H1 (cell line): ENCODE data around the gene SEZ6L. TPM values are rescaled to one million over a fixed set of nuclear protein-coding genes. Genes with fewer than 3 reads are reported as not detected.
A peak's percentile ranks its signal among the peaks of the same experiment; 100 is the strongest.

Source experiments
- CTCF ChIA-PET: fragments of 300-600 bp; sonication (Branson Sonifier 250); formaldehyde crosslinking; loops from one replicate; lab custom pipeline; 2021; ENCODE audit not compliant: partially characterized antibody; lab: Charles Lee
- POLR2A ChIA-PET: fragments of 300-600 bp; sonication (Branson Sonifier 250); formaldehyde crosslinking; loops from one replicate; lab custom pipeline; 2021; ENCODE audit warnings: inconsistent platforms; ENCODE audit not compliant: partially characterized antibody; lab: Charles Lee
- DNase-seq, 2 experiments: peaks; one replicate each; pipeline versions ENCODE4 v3.0.0 to v3.0.0-alpha.2; 2010 to 2022; ENCODE audit warnings: low spot score in 2 of 2, low read depth in 1 of 2, mixed read lengths in 1 of 2
- FAIRE-seq: peaks from 2 replicates; lab custom pipeline; 2011; peaks lifted over from hg19 to GRCh38; lab: Jason Lieb, UNC
- H2AFZ ChIP-seq: 2 replicates; pipeline ENCODE4 v1.8.1; 2012; ENCODE audit warnings: low read length, inconsistent platforms
- H2AK5ac ChIP-seq: 2 replicates; pipeline ENCODE4 v1.6.1; 2013; ENCODE audit warnings: low read depth, low read length
- H2BK120ac ChIP-seq: replicated peaks from 2 replicates; pipeline ENCODE3; 2013; ENCODE audit warnings: low read depth, low read length, inconsistent platforms
- H2BK12ac ChIP-seq: 2 replicates; pipeline ENCODE4 v1.6.1; 2013; ENCODE audit warnings: low read depth, low read length
- H2BK15ac ChIP-seq: 2 replicates; pipeline ENCODE4 v1.6.1; 2013; ENCODE audit warnings: low read length
- H2BK20ac ChIP-seq: 2 replicates; pipeline ENCODE4 v1.6.1; 2013; ENCODE audit warnings: low read length
- H2BK5ac ChIP-seq: 2 replicates; pipeline ENCODE4 v1.6.1; 2013; ENCODE audit warnings: low read depth, low read length
- H3K14ac ChIP-seq: 2 replicates; pipeline ENCODE4 v1.6.1; 2013; ENCODE audit warnings: inconsistent platforms; ENCODE audit not compliant: insufficient read length
- H3K18ac ChIP-seq: 2 replicates; pipeline ENCODE4 v1.6.1; 2013; ENCODE audit warnings: low read length; ENCODE audit errors: extremely low read depth
- H3K23ac ChIP-seq: 2 replicates; pipeline ENCODE4 v1.6.1; 2013; ENCODE audit warnings: inconsistent platforms; ENCODE audit not compliant: insufficient read length
- H3K23me2 ChIP-seq: 2 replicates; pipeline ENCODE4 v1.6.1; 2013; ENCODE audit warnings: low read depth, low read length
- H3K27ac ChIP-seq: 2 replicates; pipeline ENCODE4 v1.6.1; 2011; ENCODE audit warnings: low read depth, low read length, inconsistent platforms
- H3K27me3 ChIP-seq, 4 experiments: replicated peaks in 1 of 4; 1 replicate in 1 of 4; 2 replicates in 3 of 4; pipeline versions ENCODE4 v1.6.1 to v1.8.1; 2011 to 2013; ENCODE audit warnings: low read length in 3 of 4, mild to moderate bottlenecking in 3 of 4, inconsistent platforms in 2 of 4, mixed read lengths in 2 of 4, moderate library complexity in 1 of 4; ENCODE audit not compliant: control insufficient read depth in 3 of 4, insufficient read depth in 3 of 4; ENCODE audit errors: extremely low read depth in 1 of 4
- H3K36me3 ChIP-seq, 4 experiments: 2 replicates each; pipeline versions ENCODE4 v1.6.1 to v1.8.1; 2011 to 2013; ENCODE audit warnings: mild to moderate bottlenecking in 4 of 4, low read length in 3 of 4, moderate library complexity in 2 of 4, control low read depth in 1 of 4, inconsistent platforms in 1 of 4; ENCODE audit not compliant: insufficient read depth in 4 of 4, control insufficient read depth in 2 of 4
- H3K4ac ChIP-seq: replicated peaks from 2 replicates; pipeline ENCODE3; 2013; ENCODE audit warnings: low read length, low read depth, mixed read lengths, inconsistent platforms; ENCODE audit not compliant: insufficient read length
- H3K4me1 ChIP-seq, 4 experiments: replicated peaks in 1 of 4; 1 replicate in 1 of 4; 2 replicates in 3 of 4; pipeline versions ENCODE4 v1.6.1 to v1.8.1; 2011 to 2013; ENCODE audit warnings: low read length in 3 of 4, inconsistent platforms in 2 of 4, mixed read lengths in 1 of 4; ENCODE audit not compliant: insufficient read depth in 4 of 4, control insufficient read depth in 3 of 4
- H3K4me2 ChIP-seq, 2 experiments: 2 replicates each; pipeline versions ENCODE4 v1.6.1 to v1.8.1; 2011 to 2013; ENCODE audit warnings: low read depth in 2 of 2, low read length in 2 of 2, control low read depth in 1 of 2, inconsistent platforms in 1 of 2, mild to moderate bottlenecking in 1 of 2; ENCODE audit not compliant: insufficient read depth in 1 of 2
- H3K4me3 ChIP-seq, 4 experiments: fragments of 200-600, 300-600 bp in 1 of 4; sonication (generic), shearing (Covaris generic), sonication (Bioruptor Twin) in 1 of 4; 2 replicates each; pipeline versions ENCODE4 v1.5.1 to v1.8.1; 2011 to 2016; ENCODE audit warnings: low read length in 4 of 4, low read depth in 3 of 4, control low read depth in 2 of 4, inconsistent platforms in 2 of 4, mild to moderate bottlenecking in 2 of 4, mixed read lengths in 1 of 4, moderate library complexity in 1 of 4; ENCODE audit not compliant: insufficient read depth in 2 of 4; ENCODE audit errors: extremely low read depth in 1 of 4
- H3K56ac ChIP-seq: replicated peaks from 2 replicates; pipeline ENCODE3; 2013; ENCODE audit warnings: low read depth, mild to moderate bottlenecking, mixed read lengths, low read length, inconsistent platforms; ENCODE audit not compliant: insufficient read length
- H3K79me1 ChIP-seq: 2 replicates; pipeline ENCODE4 v1.6.1; 2013; ENCODE audit warnings: low read depth, low read length, control low read depth
- H3K79me2 ChIP-seq, 2 experiments: 2 replicates each; pipeline versions ENCODE4 v1.6.1 to v1.8.1; 2012 to 2013; ENCODE audit warnings: low read length in 2 of 2, mild to moderate bottlenecking in 2 of 2, inconsistent platforms in 1 of 2; ENCODE audit not compliant: insufficient read depth in 2 of 2, control insufficient read depth in 1 of 2
- H3K9ac ChIP-seq, 4 experiments: replicated peaks in 1 of 4; 1 replicate in 1 of 4; 2 replicates in 3 of 4; pipeline versions ENCODE4 v1.6.1 to v1.8.1; 2011 to 2013; ENCODE audit warnings: low read depth in 3 of 4, low read length in 3 of 4, control low read depth in 2 of 4, mild to moderate bottlenecking in 2 of 4, moderate library complexity in 2 of 4, inconsistent platforms in 1 of 4; ENCODE audit errors: extremely low read depth in 1 of 4
- H3K9me3 ChIP-seq, 2 experiments: 2 replicates each; pipeline versions ENCODE4 v1.6.1 to v1.8.1; 2012 to 2013; ENCODE audit warnings: mild to moderate bottlenecking in 2 of 2, moderate library complexity in 2 of 2, control low read depth in 1 of 2, inconsistent platforms in 1 of 2, low read depth in 1 of 2, low read length in 1 of 2, mixed read lengths in 1 of 2; ENCODE audit not compliant: insufficient read depth in 2 of 2
- H4K20me1 ChIP-seq, 2 experiments: replicated peaks in 1 of 2; 2 replicates each; pipeline versions ENCODE3 to v1.8.1; 2011 to 2013; ENCODE audit warnings: inconsistent platforms in 2 of 2, low read length in 2 of 2, mild to moderate bottlenecking in 1 of 2; ENCODE audit not compliant: insufficient read depth in 2 of 2, control insufficient read depth in 1 of 2
- H4K5ac ChIP-seq: 2 replicates; pipeline ENCODE4 v1.6.1; 2013; ENCODE audit warnings: low read length, low read depth, mixed read lengths, inconsistent platforms; ENCODE audit not compliant: insufficient read length
- H4K8ac ChIP-seq: 2 replicates; pipeline ENCODE4 v1.8.0; 2013; ENCODE audit warnings: mild to moderate bottlenecking, moderate library complexity, low read length, inconsistent platforms; ENCODE audit not compliant: insufficient read depth; ENCODE audit errors: extremely low read depth
- H4K91ac ChIP-seq: replicated peaks from 2 replicates; pipeline ENCODE3; 2013; ENCODE audit warnings: low read length, mixed read lengths, inconsistent platforms; ENCODE audit not compliant: insufficient read length
- RAD21 ChIP-seq, 2 experiments: IDR thresholded peaks in 1 of 2; conservative IDR thresholded peaks in 1 of 2; 2 replicates each; pipeline ENCODE4 v1.6.1; 2011; ENCODE audit warnings: low read depth in 2 of 2, low read length in 2 of 2, improper control_type of control experiment in 1 of 2, inconsistent platforms in 1 of 2, mild to moderate bottlenecking in 1 of 2, moderate library complexity in 1 of 2
- TAF1 ChIP-seq: IDR thresholded peaks from 2 replicates; pipeline ENCODE4 v1.6.1; 2011; ENCODE audit warnings: mild to moderate bottlenecking, low read depth, low read length
- WGBS, 2 experiments: shearing (Covaris generic) in 1 of 2; methylation state at CpG; one replicate each; pipeline versions ENCODE4 v1.1.6 to v1.1.7; 2013 to 2015; ENCODE audit warnings: low lambda C conversion rate in 2 of 2, mixed read lengths in 2 of 2, inconsistent platforms in 1 of 2, low coverage in 1 of 2, missing lambda C conversion rate in 1 of 2; ENCODE audit not compliant: insufficient replicate concordance in 2 of 2, insufficient coverage in 1 of 2, insufficient read length in 1 of 2; ENCODE audit errors: extremely low coverage in 1 of 2, missing lambda C conversion rate in 1 of 2; 5-methylcytosine and 5-hydroxymethylcytosine counted together
- polyA plus RNA-seq, 7 experiments: library from polyadenylated mRNA; depleted of rRNA in 3 of 7; stranded (reverse) in 5 of 7; unstranded in 2 of 7; fragments of >200 nt in 5 of 7; fragments of 200-250 nt in 2 of 7; gene quantifications; 1 replicate in 5 of 7; 2 replicates in 1 of 7; 4 replicates in 1 of 7; pipeline versions ENCODE4 v1.2.1 to v1.2.3, GENCODE V29; 2011 to 2013; ENCODE audit warnings: missing spikeins in 2 of 7, mixed read lengths in 2 of 7
- total RNA-seq: library from RNA; stranded (reverse); fragmentation: NEBNext Ultra II Directional; extraction: Animal tissue kit (Norgen Biotek cat#: 25700); gene quantifications from 2 replicates; pipeline ENCODE4 v1.2.1, GENCODE V29; 2021

SEZ6L gene
- total and polyA plus RNA-seq, 2 of the 8 experiments (the other 6 are each of a cell fraction or from before 2014, with no cell fraction given) = 0.06 to 0.33 TPM

DNA sequence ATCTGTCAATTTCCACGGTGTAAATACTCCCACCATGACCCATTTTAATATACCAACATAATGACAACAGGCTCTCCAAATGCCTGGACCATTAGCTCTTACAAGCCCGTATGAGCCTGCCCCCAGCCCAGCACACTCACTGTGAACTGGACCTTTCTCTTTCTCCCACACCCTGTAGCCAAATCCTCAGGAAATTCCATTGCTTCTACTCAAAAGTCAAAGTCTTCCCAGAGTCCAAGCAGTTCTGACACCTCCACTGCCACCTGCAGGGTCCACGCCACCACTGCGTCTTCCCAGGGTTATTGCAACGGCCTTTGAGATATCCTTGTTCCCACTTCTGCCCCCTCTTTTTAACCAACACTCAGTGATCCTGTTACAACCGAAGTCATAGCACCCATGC lies 149.7 kb downstream of the SEZ6L start:
- Histone ChIP-seq H3K27ac (no peak overlapping the region), H4K91ac (no peak overlapping the region), H3K4me3 (no peak overlapping the region), H3K56ac (no peak overlapping the region), H3K14ac (no peak overlapping the region), H3K9me3 (no peaks in the 10 kb centered on the region), H3K79me2 (no peaks in the 10 kb centered on the region), H3K36me3 (no peaks in the 10 kb centered on the region), H2AK5ac (no peak overlapping the region), H2AFZ (no peak overlapping the region), H2BK12ac (no peak overlapping the region), H3K18ac (no peak overlapping the region), H4K8ac (no peak overlapping the region), H3K23ac (no peak overlapping the region), H3K23me2 (peaks cover under 1% of the 10 kb centered on the region; the same call in 1 of the 2 replicates), H3K4me1 (no peaks in the 10 kb centered on the region), H3K9ac (no peak overlapping the region), H2BK15ac (no peak overlapping the region), H2BK5ac (no peak overlapping the region), H4K20me1 (no peaks in the 10 kb centered on the region), H2BK20ac (no peak overlapping the region), H3K79me1 (no peaks in the 10 kb centered on the region), H3K4me2 (no peak overlapping the region), H2BK120ac (no peak overlapping the region), H3K4ac (no peak overlapping the region), H3K27me3 (no peaks in the 10 kb centered on the region), H4K5ac (no peak overlapping the region)
- WGBS, 2 experiments = 63% methylated on average over 6 of the region's 6 CpGs; no CpG with 5 or more reads in 1 of the 2 experiments
- TF ChIP-seq RAD21 (IDR thresholded peaks at IDR 0.05 in 1 of 2, conservative IDR thresholded peaks at IDR 0.05 in 1 of 2; ENCODE audit: low read depth in 2 of 2, low read length in 2 of 2) = peak in 1 of 2 experiments; percentile 25; a peak in 2 of 4 replicates
- no peak for TF ChIP-seq TAF1
- ChIA-PET POLR2A (no interaction called here), CTCF (interaction anchor here (1.1 to 19.8 kb wide), 3 partner anchors 12 to 148 kb away, joined by 3 to 246 read pairs (median 15); partner anchors contain the start of gene SEZ6L)
- FAIRE-seq (no peak), DNase-seq (no peak)
